Fibroblast of lung (primary cell): ENCODE data around the gene LARGE2. TPM values are rescaled to one million over a fixed set of nuclear protein-coding genes. Genes with fewer than 3 reads are reported as not detected.
A peak's percentile ranks its signal among the peaks of the same experiment; 100 is the strongest.

Experiments used
- DNase-seq, 2 donors: peaks; one replicate each; pipeline versions ENCODE4 v3.0.0 to v3.0.0-alpha.2; 2010; ENCODE audit warnings: low read depth in 2 of 2
- H2AFZ ChIP-seq: 2 replicates; pipeline ENCODE4 v1.5.1; 2012; ENCODE audit warnings: low read length, control low read depth, inconsistent platforms
- H3K27ac ChIP-seq: 2 replicates; pipeline ENCODE4 v1.5.1; 2011; ENCODE audit warnings: low read length, control low read depth; ENCODE audit not compliant: insufficient read depth
- H3K27me3 ChIP-seq: 2 replicates; pipeline ENCODE4 v1.5.1; 2011; ENCODE audit warnings: mild to moderate bottlenecking, low read length; ENCODE audit not compliant: control insufficient read depth, insufficient read depth
- H3K36me3 ChIP-seq: 2 replicates; pipeline ENCODE4 v1.5.1; 2011; ENCODE audit warnings: low read length; ENCODE audit not compliant: control insufficient read depth, insufficient read depth
- H3K4me1 ChIP-seq: 2 replicates; pipeline ENCODE4 v1.5.1; 2011; ENCODE audit warnings: low read length; ENCODE audit not compliant: control insufficient read depth, insufficient read depth; ENCODE audit errors: extremely low read depth
- H3K4me2 ChIP-seq: 2 replicates; pipeline ENCODE4 v1.5.1; 2011; ENCODE audit warnings: low read length, control low read depth; ENCODE audit not compliant: insufficient read depth; ENCODE audit errors: extremely low read depth
- H3K4me3 ChIP-seq, 4 experiments: fragments of 200-600 bp in 1 of 4; sonication (generic) in 1 of 4; replicated peaks in 1 of 4; 2 replicates each; pipeline ENCODE4 v1.5.1; 2011 to 2016; ENCODE audit warnings: low read length in 4 of 4, low read depth in 3 of 4, mild to moderate bottlenecking in 3 of 4, control low read depth in 2 of 4, inconsistent platforms in 1 of 4, mixed read lengths in 1 of 4; ENCODE audit not compliant: insufficient read depth in 1 of 4; ENCODE audit errors: control extremely low read depth in 1 of 4
- H3K79me2 ChIP-seq: 2 replicates; pipeline ENCODE4 v1.5.1; 2012; ENCODE audit warnings: mild to moderate bottlenecking, low read length, inconsistent platforms; ENCODE audit not compliant: control insufficient read depth, insufficient read depth
- H3K9ac ChIP-seq: 2 replicates; pipeline ENCODE4 v1.5.1; 2011; ENCODE audit warnings: mild to moderate bottlenecking, low read length, control low read depth; ENCODE audit not compliant: insufficient read depth
- H3K9me3 ChIP-seq: 2 replicates; pipeline ENCODE4 v1.5.1; 2012; ENCODE audit warnings: low read depth, low read length; ENCODE audit not compliant: control insufficient read depth, insufficient read depth
- H4K20me1 ChIP-seq: 2 replicates; pipeline ENCODE4 v1.5.1; 2011; ENCODE audit warnings: low read length; ENCODE audit not compliant: control insufficient read depth, insufficient read depth; ENCODE audit errors: extremely low read depth
- EZH2 ChIP-seq: IDR thresholded peaks from 2 replicates; pipeline ENCODE4 v1.5.1; 2012; ENCODE audit warnings: low read length, control low read depth, mild to moderate bottlenecking; ENCODE audit errors: missing control alignments
- polyA plus RNA-seq, 2 donors: library from polyadenylated mRNA; depleted of rRNA in 1 of 2; stranded (reverse) in 1 of 2; unstranded in 1 of 2; fragments of >200 nt; gene quantifications; 2 replicates each; pipeline ENCODE4 v1.2.1, GENCODE V29; 2011 to 2012; ENCODE audit warnings: missing spikeins in 1 of 2
- total RNA-seq: library from RNA; depleted of rRNA; stranded (reverse); fragments of >200 nt; gene quantifications from 2 replicates; pipeline ENCODE4 v1.2.1, GENCODE V29; 2014
- TF ChIP-seq, protein P1 (sequence below), 2 donors: IDR thresholded peaks in 1 of 2; conservative IDR thresholded peaks in 1 of 2; 1 replicate in 1 of 2; 2 replicates in 1 of 2; pipeline ENCODE4 v1.5.1; 2011 to 2012; ENCODE audit warnings: low read length in 2 of 2, control low read depth in 1 of 2, inconsistent platforms in 1 of 2, low read depth in 1 of 2, mild to moderate bottlenecking in 1 of 2

LARGE2 gene
- total and polyA plus RNA-seq, 2 donors (not counting 1 experiment from before 2014, with no cell fraction given): not detected

DNA sequence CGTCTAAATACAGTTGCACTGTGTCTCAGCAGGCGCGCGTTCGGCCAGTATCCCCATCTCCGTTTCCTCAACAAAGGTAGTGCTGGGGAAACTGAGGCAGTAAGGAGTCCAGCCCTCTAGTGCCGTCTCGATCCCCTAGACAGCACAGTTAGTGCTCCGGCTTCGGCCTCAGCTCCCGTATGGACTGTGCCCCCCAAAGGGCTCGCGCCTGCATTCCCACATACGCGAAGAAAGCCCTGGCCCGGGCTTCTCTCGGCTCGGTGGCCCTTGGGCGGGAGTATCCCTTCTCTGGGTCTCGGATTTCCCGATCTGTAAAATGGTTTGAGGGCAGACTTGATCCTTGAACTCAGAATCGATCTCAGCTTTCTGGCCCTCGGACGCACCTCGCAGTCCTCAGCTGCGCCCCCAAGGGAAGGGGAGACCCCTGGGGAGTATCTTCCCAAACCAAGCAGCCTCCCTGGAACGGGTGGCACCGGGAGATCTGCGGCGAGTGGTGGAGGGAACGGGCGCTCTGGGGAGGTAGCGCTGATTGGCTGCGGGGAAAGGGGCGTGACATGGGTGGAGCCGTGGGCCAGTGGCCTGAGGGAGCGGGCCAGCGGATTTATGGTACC lies 4.0 kb upstream of the LARGE2 start:
- Histone ChIP-seq H3K4me3 (peak overlapping the region; percentile 81 to 100 (median 90)), H3K27me3 (peaks cover 22% of the 10 kb centered on the region), H2AFZ (peak overlapping the region; percentile 82), H3K36me3 (peaks cover 12% of the 10 kb centered on the region), H3K4me2 (peak overlapping the region; percentile 96), H3K79me2 (peaks cover 18% of the 10 kb centered on the region), H3K9me3 (no peaks in the 10 kb centered on the region), H3K27ac (peak overlapping the region; percentile 94), H3K9ac (peak overlapping the region; percentile 49), H4K20me1 (no peaks in the 10 kb centered on the region), H3K4me1 (peaks cover 2% of the 10 kb centered on the region)
- TF ChIP-seq, protein P1, sequence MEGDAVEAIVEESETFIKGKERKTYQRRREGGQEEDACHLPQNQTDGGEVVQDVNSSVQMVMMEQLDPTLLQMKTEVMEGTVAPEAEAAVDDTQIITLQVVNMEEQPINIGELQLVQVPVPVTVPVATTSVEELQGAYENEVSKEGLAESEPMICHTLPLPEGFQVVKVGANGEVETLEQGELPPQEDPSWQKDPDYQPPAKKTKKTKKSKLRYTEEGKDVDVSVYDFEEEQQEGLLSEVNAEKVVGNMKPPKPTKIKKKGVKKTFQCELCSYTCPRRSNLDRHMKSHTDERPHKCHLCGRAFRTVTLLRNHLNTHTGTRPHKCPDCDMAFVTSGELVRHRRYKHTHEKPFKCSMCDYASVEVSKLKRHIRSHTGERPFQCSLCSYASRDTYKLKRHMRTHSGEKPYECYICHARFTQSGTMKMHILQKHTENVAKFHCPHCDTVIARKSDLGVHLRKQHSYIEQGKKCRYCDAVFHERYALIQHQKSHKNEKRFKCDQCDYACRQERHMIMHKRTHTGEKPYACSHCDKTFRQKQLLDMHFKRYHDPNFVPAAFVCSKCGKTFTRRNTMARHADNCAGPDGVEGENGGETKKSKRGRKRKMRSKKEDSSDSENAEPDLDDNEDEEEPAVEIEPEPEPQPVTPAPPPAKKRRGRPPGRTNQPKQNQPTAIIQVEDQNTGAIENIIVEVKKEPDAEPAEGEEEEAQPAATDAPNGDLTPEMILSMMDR (conservative IDR thresholded peaks at IDR 0.05 in 1 of 2, IDR thresholded peaks at IDR 0.05 in 1 of 2; ENCODE audit: low read depth in 1 of 2, low read length in 2 of 2): no peak
- DNase-seq: peak; percentile 63 to 67

DNA sequence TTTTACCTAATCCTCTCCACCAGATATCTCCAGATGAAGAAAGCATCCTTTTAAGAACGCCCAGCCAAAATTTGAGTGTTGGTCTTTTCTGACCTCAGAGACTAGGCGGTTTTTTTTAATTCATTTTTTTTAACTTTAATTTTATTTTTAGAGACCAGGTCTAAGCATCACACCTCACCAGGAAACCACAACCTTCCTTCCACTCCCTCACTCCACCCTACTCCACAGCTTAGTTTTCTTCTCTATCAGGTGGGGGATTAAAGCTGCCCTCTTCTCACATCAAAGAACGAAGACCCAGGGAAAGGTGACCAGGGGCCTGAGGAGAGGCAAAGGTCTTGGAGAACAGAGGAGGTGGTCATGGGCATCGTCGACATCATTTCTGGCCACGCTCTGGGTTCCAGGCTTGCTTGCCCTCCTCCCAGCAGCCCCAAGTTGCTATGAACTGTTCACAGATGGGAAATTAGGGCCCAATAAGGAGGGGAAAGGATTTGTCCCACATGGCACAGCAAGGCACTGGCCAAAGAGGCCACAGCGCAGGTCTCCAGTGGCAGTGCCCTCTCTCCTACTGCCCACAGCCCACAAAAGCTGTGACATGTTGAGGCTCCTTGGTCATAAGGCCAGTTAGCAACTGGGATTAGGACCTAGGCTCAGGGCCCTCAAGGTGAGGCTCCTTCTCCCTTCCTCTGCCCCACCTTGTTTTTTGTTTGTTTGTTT lies 3.3 kb upstream of the LARGE2 start:
- Histone ChIP-seq H3K79me2 (peaks cover 18% of the 10 kb centered on the region), H3K4me1 (peaks cover 2% of the 10 kb centered on the region), H2AFZ (no peak overlapping the region), H3K4me2 (peak overlapping the region; percentile 96), H3K4me3 (peak overlapping the region in 2 of 4 experiments; percentile 83 to 100), H3K27me3 (peaks cover 23% of the 10 kb centered on the region), H3K9ac (no peak overlapping the region), H3K9me3 (no peaks in the 10 kb centered on the region), H4K20me1 (no peaks in the 10 kb centered on the region), H3K27ac (no peak overlapping the region), H3K36me3 (peaks cover 8% of the 10 kb centered on the region)
- DNase-seq: no peak
- TF ChIP-seq, protein P1 (conservative IDR thresholded peaks at IDR 0.05 in 1 of 2, IDR thresholded peaks at IDR 0.05 in 1 of 2; ENCODE audit: low read depth in 1 of 2, low read length in 2 of 2): no peak
- no peak for TF ChIP-seq EZH2

DNA sequence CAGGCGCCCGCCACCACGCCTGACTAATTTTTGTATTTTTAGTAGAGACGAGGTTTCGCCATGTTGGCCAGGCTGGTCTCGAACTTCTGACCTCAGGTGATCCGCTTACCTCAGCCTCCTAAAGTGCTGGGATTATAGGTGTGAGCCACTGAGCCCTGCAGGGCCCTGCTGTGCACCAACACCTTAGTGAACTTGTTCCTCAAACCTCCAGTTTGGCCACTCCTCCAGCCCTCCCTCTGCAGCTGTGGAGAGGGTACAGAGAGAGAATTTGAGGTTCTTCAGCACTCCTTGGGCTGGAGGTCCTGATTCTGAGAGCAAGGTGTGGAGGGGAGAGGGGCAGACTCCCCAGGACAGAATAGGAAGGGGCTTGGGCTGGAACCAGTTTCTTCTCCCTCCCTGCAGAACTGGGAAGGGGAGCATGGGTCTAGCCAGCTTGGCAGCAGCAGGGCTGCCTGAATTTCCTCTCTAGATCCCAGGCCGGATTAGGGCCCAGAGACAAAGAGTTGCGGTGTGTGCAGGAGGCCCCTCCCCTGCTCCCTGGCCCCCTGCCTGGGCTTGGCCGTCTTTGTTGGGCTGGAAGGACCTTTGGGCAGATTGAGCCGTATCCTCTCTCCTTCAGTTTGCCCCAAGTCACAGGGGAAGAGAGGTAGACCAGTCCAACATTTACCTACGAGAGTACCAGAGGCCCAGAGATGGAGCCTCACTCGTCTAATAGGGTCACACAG lies 2.5 kb upstream of the LARGE2 start:
- DNase-seq: no peak
- no peak for TF ChIP-seq EZH2
- TF ChIP-seq, protein P1 (conservative IDR thresholded peaks at IDR 0.05 in 1 of 2, IDR thresholded peaks at IDR 0.05 in 1 of 2; ENCODE audit: low read depth in 1 of 2, low read length in 2 of 2): no peak
- Histone ChIP-seq H3K27me3 (peaks cover 23% of the 10 kb centered on the region), H3K79me2 (peaks cover 18% of the 10 kb centered on the region), H4K20me1 (no peaks in the 10 kb centered on the region), H3K4me2 (no peak overlapping the region), H3K9ac (no peak overlapping the region), H3K27ac (no peak overlapping the region), H3K4me1 (peaks cover 2% of the 10 kb centered on the region), H3K9me3 (no peaks in the 10 kb centered on the region), H3K36me3 (peaks cover 2% of the 10 kb centered on the region), H3K4me3 (no peak overlapping the region), H2AFZ (no peak overlapping the region)
